Measurements from ENCODE around the gene TSHZ2. TPM values are rescaled to one million over a fixed set of nuclear protein-coding genes. Genes with fewer than 3 reads are reported as not detected.

The TSHZ2 gene
- total and polyA plus RNA-seq, 12 donors, result 1.5 to 6.2 (median 4.5) TPM

DNA sequence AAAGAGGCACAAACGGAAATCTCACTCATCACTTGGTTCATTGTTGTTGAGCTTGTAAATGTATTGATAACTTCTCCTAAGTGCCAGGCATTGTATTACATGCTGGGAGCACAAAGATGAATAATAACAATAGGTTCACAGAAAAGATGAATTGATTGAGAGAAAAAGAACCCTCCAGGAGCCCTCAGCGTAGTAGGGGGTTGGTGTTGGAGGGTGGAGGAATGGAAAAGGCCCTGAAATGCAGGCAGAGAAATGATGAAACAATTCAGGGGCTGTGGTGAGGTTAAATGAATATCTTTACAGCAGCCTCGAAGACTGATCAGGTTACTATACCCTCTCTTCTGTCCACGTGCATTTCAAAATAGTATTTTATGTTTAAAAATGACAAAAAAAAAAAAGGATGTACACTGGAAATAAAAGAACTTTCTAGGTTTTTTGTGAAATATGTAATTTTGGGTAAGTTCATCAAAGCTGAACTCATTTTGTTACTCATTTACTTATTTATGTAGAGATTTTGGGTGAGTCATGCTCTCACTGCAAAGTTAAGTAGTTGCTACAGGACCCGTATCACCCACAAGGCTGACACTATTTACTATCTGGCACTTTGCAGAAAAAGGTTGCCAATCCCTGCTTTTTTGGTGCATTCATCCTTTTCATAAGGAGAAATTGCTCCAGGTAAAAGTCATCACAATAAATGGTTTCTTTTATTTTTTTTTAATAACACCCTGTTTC lies 344.2 kb downstream of the TSHZ2 start:
- H3K27ac ChIP-seq, result no peak overlapping the region
- no peak overlapping the region for H3K4me3 ChIP-seq
- 91 to 93% methylated on average over 5 of the region's 5 CpGs for WGBS, 2 donors
- peaks cover 0 to 4% (median 0%) of the 10 kb centered on the region in 7 donors for H3K27me3 ChIP-seq
- no peak for DNase-seq
- H3K9me3 ChIP-seq, result no peaks in the 10 kb centered on the region
- intact Hi-C loops (cut with DNase I), result no loop called here
- no peaks in the 10 kb centered on the region for H3K36me3 ChIP-seq
- no peak for TF ChIP-seq CTCF (IDR thresholded peaks at IDR 0.05)
- ATAC-seq, result no peak
- H3K4me1 ChIP-seq, result no peaks in the 10 kb centered on the region

- Histone ChIP-seq H3K27me3 (peaks cover 0 to 4% (median 0%) of the 10 kb centered on the region in 7 donors), H3K9me3 (no peaks in the 10 kb centered on the region), H3K4me3 (no peak overlapping the region), H3K4me1 (no peaks in the 10 kb centered on the region), H3K36me3 (no peaks in the 10 kb centered on the region), H3K27ac (no peak overlapping the region)
- intact Hi-C loops (cut with DNase I), result no loop called here
- no peak for TF ChIP-seq CTCF (IDR thresholded peaks at IDR 0.05)
- DNase-seq (no peak), ATAC-seq (no peak)
- 96 to 100% methylated on average over 1 of the region's 1 CpG for WGBS, 2 donors
Observed at GRCh38 chr20:53319200-53319599, 347.0 kb downstream of the TSHZ2 start.

DNA sequence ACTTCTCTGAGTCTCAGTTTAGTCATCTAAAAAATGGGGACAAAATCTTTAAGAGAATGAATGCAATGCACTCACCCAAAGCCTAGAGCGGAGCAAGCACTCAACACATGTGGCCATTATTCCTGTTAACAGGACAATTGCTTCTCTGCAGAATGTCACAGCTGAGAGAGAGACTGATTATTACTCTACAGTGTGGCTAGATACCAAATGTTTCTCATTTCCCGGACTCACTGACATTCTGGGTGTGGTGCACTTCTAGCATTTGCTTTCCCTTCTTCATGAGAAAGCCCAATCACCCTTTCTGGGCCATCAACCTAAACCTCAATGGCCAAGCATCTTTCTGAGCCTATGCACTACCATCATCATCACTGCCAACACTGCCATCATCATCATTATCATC lies 347.6 kb downstream of the TSHZ2 start:
- no peak for DNase-seq
- TF ChIP-seq CTCF (IDR thresholded peaks at IDR 0.05), result no peak
- Histone ChIP-seq H3K4me3 (no peak overlapping the region), H3K4me1 (no peaks in the 10 kb centered on the region), H3K36me3 (no peaks in the 10 kb centered on the region), H3K27me3 (peaks cover 0 to 4% (median 0%) of the 10 kb centered on the region in 7 donors), H3K9me3 (no peaks in the 10 kb centered on the region), H3K27ac (no peak overlapping the region)
- intact Hi-C loops (cut with DNase I), result no loop called here
- peak in 1 of 8 donors; percentile 44 for ATAC-seq
- WGBS, 2 donors, result 72 to 80% methylated on average over 2 of the region's 2 CpGs

DNA sequence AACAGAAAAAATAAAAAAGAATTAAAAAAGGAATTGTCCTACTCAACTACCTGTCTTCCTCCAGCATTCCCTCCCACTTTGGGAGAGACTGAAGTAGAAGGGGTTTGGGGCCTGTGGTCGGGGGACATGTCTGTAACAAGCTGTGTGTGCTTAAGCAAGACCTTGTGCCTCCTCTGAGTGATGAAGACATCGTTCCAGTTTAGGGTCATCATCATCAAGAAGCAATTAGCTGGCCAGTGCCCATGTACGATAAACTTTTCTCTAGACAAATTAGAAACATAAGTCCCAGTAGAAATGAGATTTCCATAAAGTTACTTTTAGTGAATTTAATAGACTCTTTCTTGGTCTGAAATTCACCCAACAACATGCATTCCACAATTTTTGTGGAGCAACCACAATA lies 348.5 kb downstream of the TSHZ2 start:
- 89 to 92% methylated on average over 3 of the region's 3 CpGs for WGBS, 2 donors
- no peak overlapping the region for H3K4me3 ChIP-seq
- DNase-seq (no peak), ATAC-seq (no peak)
- no peaks in the 10 kb centered on the region for H3K9me3 ChIP-seq
- TF ChIP-seq CTCF (IDR thresholded peaks at IDR 0.05), result no peak
- intact Hi-C loops (cut with DNase I), result no loop called here
- H3K4me1 ChIP-seq, result no peaks in the 10 kb centered on the region
- no peaks in the 10 kb centered on the region for H3K36me3 ChIP-seq
- H3K27me3 ChIP-seq, result peaks cover 0 to 4% (median 0%) of the 10 kb centered on the region in 7 donors
- H3K27ac ChIP-seq, result no peak overlapping the region

All from heart right ventricle (tissue), 16 donors.